Measurements from ENCODE around the gene HFM1.
"Not testable (repeated sequence)": the region's sequence is repeated elsewhere in the genome, so short reads cannot be mapped to it uniquely, and the experiment has no call there.

Gene HFM1

GRCh38 chr1:91412371-91412770 is 7.7 kb upstream of the HFM1 start:
- Histone ChIP-seq H3K27ac (ENCODE audit: low read depth, low read length) (no peak overlapping the region), H3K9ac (ENCODE audit: low read length) (no peak overlapping the region), H3K27me3 (ENCODE audit: control insufficient read depth in 1 of 2, insufficient read depth in 2 of 2, low read length in 2 of 2) (no peaks in the 10 kb centered on the region), H3K4me3 (ENCODE audit: low read depth in 1 of 2, low read length in 2 of 2) (no peak overlapping the region), H3K9me3 (ENCODE audit: low read length) (no peaks in the 10 kb centered on the region), H3K4me1 (ENCODE audit: insufficient read depth, low read length) (no peaks in the 10 kb centered on the region), H3K36me3 (ENCODE audit: insufficient read depth, low read length) (no peaks in the 10 kb centered on the region)

GRCh38 chr1:91406773-91407389 is 2.2 kb upstream of the HFM1 start:
- no peaks in the 10 kb centered on the region for H3K36me3 ChIP-seq (ENCODE audit: insufficient read depth, low read length)
- no peaks in the 10 kb centered on the region for H3K27me3 ChIP-seq (ENCODE audit: control insufficient read depth in 1 of 2, insufficient read depth in 2 of 2, low read length in 2 of 2)
- peaks cover 3% of the 10 kb centered on the region for H3K4me1 ChIP-seq (ENCODE audit: insufficient read depth, low read length)
- H3K9ac ChIP-seq (ENCODE audit: low read length), result no peak overlapping the region
- H3K9me3 ChIP-seq (ENCODE audit: low read length), result no peaks in the 10 kb centered on the region
- no peak overlapping the region for H3K4me3 ChIP-seq (ENCODE audit: low read depth in 1 of 2, low read length in 2 of 2)
- no peak overlapping the region for H3K27ac ChIP-seq (ENCODE audit: low read depth, low read length)

- H3K4me1 ChIP-seq (ENCODE audit: insufficient read depth, low read length), result peaks cover 13% of the 10 kb centered on the region
- no peak overlapping the region for H3K4me3 ChIP-seq (ENCODE audit: low read depth in 1 of 2, low read length in 2 of 2)
- H3K9me3 ChIP-seq (ENCODE audit: low read length), result no peaks in the 10 kb centered on the region
- H3K27me3 ChIP-seq (ENCODE audit: control insufficient read depth in 1 of 2, insufficient read depth in 2 of 2, low read length in 2 of 2), result no peaks in the 10 kb centered on the region
- no peak overlapping the region for H3K27ac ChIP-seq (ENCODE audit: low read depth, low read length)
- no peak overlapping the region for H3K9ac ChIP-seq (ENCODE audit: low read length)
- no peaks in the 10 kb centered on the region for H3K36me3 ChIP-seq (ENCODE audit: insufficient read depth, low read length)
Measured at GRCh38 chr1:91402023-91402422, 2.6 kb downstream of the HFM1 start.

- H3K4me1 ChIP-seq (ENCODE audit: insufficient read depth, low read length), result peaks cover 14% of the 10 kb centered on the region
- H3K27ac ChIP-seq (ENCODE audit: low read depth, low read length), result no peak overlapping the region
- no peaks in the 10 kb centered on the region for H3K27me3 ChIP-seq (ENCODE audit: control insufficient read depth in 1 of 2, insufficient read depth in 2 of 2, low read length in 2 of 2)
- H3K9ac ChIP-seq (ENCODE audit: low read length), result no peak overlapping the region
- H3K4me3 ChIP-seq (ENCODE audit: low read depth in 1 of 2, low read length in 2 of 2), result no peak overlapping the region
- no peaks in the 10 kb centered on the region for H3K9me3 ChIP-seq (ENCODE audit: low read length)
- no peaks in the 10 kb centered on the region for H3K36me3 ChIP-seq (ENCODE audit: insufficient read depth, low read length)
Measured at GRCh38 chr1:91400133-91400725, 4.4 kb downstream of the HFM1 start.

- no peak overlapping the region for H3K27ac ChIP-seq (ENCODE audit: low read depth, low read length)
Measured at GRCh38 chr1:91398291-91398690, 6.3 kb downstream of the HFM1 start.

GRCh38 chr1:91397605-91398004 is 7.0 kb downstream of the HFM1 start:
- Histone ChIP-seq H3K4me1 (ENCODE audit: insufficient read depth, low read length) (peaks cover 12% of the 10 kb centered on the region), H3K9me3 (ENCODE audit: low read length) (no peaks in the 10 kb centered on the region), H3K36me3 (ENCODE audit: insufficient read depth, low read length) (no peaks in the 10 kb centered on the region), H3K9ac (ENCODE audit: low read length) (no peak overlapping the region), H3K4me3 (ENCODE audit: low read depth in 1 of 2, low read length in 2 of 2) (no peak overlapping the region), H3K27me3 (ENCODE audit: control insufficient read depth in 1 of 2, insufficient read depth in 2 of 2, low read length in 2 of 2) (no peaks in the 10 kb centered on the region), H3K27ac (ENCODE audit: low read depth, low read length) (no peak overlapping the region)

More at GRCh38 chr1:91398291-91398690, 6.3 kb downstream of the HFM1 start:
- no peaks in the 10 kb centered on the region for H3K36me3 ChIP-seq (ENCODE audit: insufficient read depth, low read length)
- peaks cover 12% of the 10 kb centered on the region for H3K4me1 ChIP-seq (ENCODE audit: insufficient read depth, low read length)
- no peak overlapping the region for H3K4me3 ChIP-seq (ENCODE audit: low read depth in 1 of 2, low read length in 2 of 2)
- H3K27me3 ChIP-seq (ENCODE audit: control insufficient read depth in 1 of 2, insufficient read depth in 2 of 2, low read length in 2 of 2), result no peaks in the 10 kb centered on the region
- no peak overlapping the region for H3K9ac ChIP-seq (ENCODE audit: low read length)
- H3K9me3 ChIP-seq (ENCODE audit: low read length), result no peaks in the 10 kb centered on the region

- Histone ChIP-seq H3K4me3 (ENCODE audit: low read depth in 1 of 2, low read length in 2 of 2) (no peak overlapping the region), H3K27ac (ENCODE audit: low read depth, low read length) (no peak overlapping the region), H3K4me1 (ENCODE audit: insufficient read depth, low read length) (peaks cover 12% of the 10 kb centered on the region), H3K27me3 (ENCODE audit: control insufficient read depth in 1 of 2, insufficient read depth in 2 of 2, low read length in 2 of 2) (no peaks in the 10 kb centered on the region), H3K9me3 (ENCODE audit: low read length) (no peaks in the 10 kb centered on the region), H3K9ac (ENCODE audit: low read length) (no peak overlapping the region), H3K36me3 (ENCODE audit: insufficient read depth, low read length) (no peaks in the 10 kb centered on the region)
Measured at GRCh38 chr1:91393042-91393441, 11.6 kb downstream of the HFM1 start.

- no peaks in the 10 kb centered on the region for H3K4me1 ChIP-seq (ENCODE audit: insufficient read depth, low read length)
- H3K4me3 ChIP-seq (ENCODE audit: low read depth in 1 of 2, low read length in 2 of 2), result no peak overlapping the region
- H3K27me3 ChIP-seq (ENCODE audit: control insufficient read depth in 1 of 2, insufficient read depth in 2 of 2, low read length in 2 of 2), result no peaks in the 10 kb centered on the region
- no peaks in the 10 kb centered on the region for H3K36me3 ChIP-seq (ENCODE audit: insufficient read depth, low read length)
- H3K9me3 ChIP-seq (ENCODE audit: low read length), result no peaks in the 10 kb centered on the region
- H3K9ac ChIP-seq (ENCODE audit: low read length), result no peak overlapping the region
- no peak overlapping the region for H3K27ac ChIP-seq (ENCODE audit: low read depth, low read length)
Measured at GRCh38 chr1:91386109-91386508, 18.5 kb downstream of the HFM1 start.

- no peaks in the 10 kb centered on the region for H3K9me3 ChIP-seq (ENCODE audit: low read length)
- H3K4me1 ChIP-seq (ENCODE audit: insufficient read depth, low read length), result no peaks in the 10 kb centered on the region
- H3K9ac ChIP-seq (ENCODE audit: low read length), result no peak overlapping the region
- no peaks in the 10 kb centered on the region for H3K36me3 ChIP-seq (ENCODE audit: insufficient read depth, low read length)
- no peak overlapping the region for H3K4me3 ChIP-seq (ENCODE audit: low read depth in 1 of 2, low read length in 2 of 2)
- H3K27me3 ChIP-seq (ENCODE audit: control insufficient read depth in 1 of 2, insufficient read depth in 2 of 2, low read length in 2 of 2), result no peaks in the 10 kb centered on the region
- H3K27ac ChIP-seq (ENCODE audit: low read depth, low read length), result no peak overlapping the region
Measured at GRCh38 chr1:91383456-91383855, 21.2 kb downstream of the HFM1 start.

GRCh38 chr1:91381844-91382243 is 22.8 kb downstream of the HFM1 start:
- H3K9me3 ChIP-seq (ENCODE audit: low read length), result no peaks in the 10 kb centered on the region
- no peak overlapping the region for H3K27ac ChIP-seq (ENCODE audit: low read depth, low read length)
- no peak overlapping the region for H3K4me3 ChIP-seq (ENCODE audit: low read depth in 1 of 2, low read length in 2 of 2)
- no peaks in the 10 kb centered on the region for H3K36me3 ChIP-seq (ENCODE audit: insufficient read depth, low read length)
- no peak overlapping the region for H3K9ac ChIP-seq (ENCODE audit: low read length)
- no peaks in the 10 kb centered on the region for H3K4me1 ChIP-seq (ENCODE audit: insufficient read depth, low read length)
- no peaks in the 10 kb centered on the region for H3K27me3 ChIP-seq (ENCODE audit: control insufficient read depth in 1 of 2, insufficient read depth in 2 of 2, low read length in 2 of 2)

GRCh38 chr1:91374086-91374485 is 30.6 kb downstream of the HFM1 start:
- Histone ChIP-seq H3K27me3 (ENCODE audit: control insufficient read depth in 1 of 2, insufficient read depth in 2 of 2, low read length in 2 of 2) (no peaks in the 10 kb centered on the region), H3K27ac (ENCODE audit: low read depth, low read length) (no peak overlapping the region), H3K9me3 (ENCODE audit: low read length) (no peaks in the 10 kb centered on the region), H3K9ac (ENCODE audit: low read length) (no peak overlapping the region), H3K4me3 (ENCODE audit: low read depth in 1 of 2, low read length in 2 of 2) (no peak overlapping the region), H3K36me3 (ENCODE audit: insufficient read depth, low read length) (no peaks in the 10 kb centered on the region), H3K4me1 (ENCODE audit: insufficient read depth, low read length) (no peaks in the 10 kb centered on the region)

GRCh38 chr1:91372230-91372629 is 32.4 kb downstream of the HFM1 start:
- H3K27ac ChIP-seq (ENCODE audit: low read depth, low read length); H3K36me3 ChIP-seq (ENCODE audit: insufficient read depth, low read length); H3K4me3 ChIP-seq (ENCODE audit: low read depth in 1 of 2, low read length in 2 of 2); H3K27me3 ChIP-seq (ENCODE audit: control insufficient read depth in 1 of 2, insufficient read depth in 2 of 2, low read length in 2 of 2); H3K9me3 ChIP-seq (ENCODE audit: low read length); H3K9ac ChIP-seq (ENCODE audit: low read length); H3K4me1 ChIP-seq (ENCODE audit: insufficient read depth, low read length): not testable (repeated sequence)
